MM.1S (cell line): ENCODE data around the gene CSF3.

Source experiments
- CTCF ChIP-seq: fragments of 300-600 bp; sonication (generic); IDR thresholded peaks from 2 replicates; pipeline ENCODE4 v1.5.1; 2016; ENCODE audit warnings: antibody characterized with exemption, low read length, mixed read lengths
- EZH2 ChIP-seq: fragments of 300-600 bp; sonication (generic); optimal IDR thresholded peaks from 2 replicates; pipeline ENCODE3; 2017; ENCODE audit warnings: low read depth, mild to moderate bottlenecking, antibody characterized with exemption, low read length, mixed read lengths
- EZH2phosphoT487 ChIP-seq: fragments of 300-600 bp; sonication (generic); IDR thresholded peaks from 2 replicates; pipeline ENCODE4 v1.6.1; 2018; ENCODE audit warnings: antibody characterized with exemption, low read length

GRCh38 chr17:39972271-39972670, 43.0 kb upstream of the CSF3 start:
- TF ChIP-seq CTCF (no peak), EZH2phosphoT487 (no peak), EZH2 (no peak)
